GM19438 (cell line): ENCODE data around the gene CDH4.

Experiments
- ATAC-seq: cut with Tn5 transposase; IDR thresholded peaks from one replicate; pipeline ENCODE4 v1.9.1; 2021; ENCODE audit warnings: low read depth; ENCODE audit not compliant: unreplicated experiment

Gene CDH4

DNA sequence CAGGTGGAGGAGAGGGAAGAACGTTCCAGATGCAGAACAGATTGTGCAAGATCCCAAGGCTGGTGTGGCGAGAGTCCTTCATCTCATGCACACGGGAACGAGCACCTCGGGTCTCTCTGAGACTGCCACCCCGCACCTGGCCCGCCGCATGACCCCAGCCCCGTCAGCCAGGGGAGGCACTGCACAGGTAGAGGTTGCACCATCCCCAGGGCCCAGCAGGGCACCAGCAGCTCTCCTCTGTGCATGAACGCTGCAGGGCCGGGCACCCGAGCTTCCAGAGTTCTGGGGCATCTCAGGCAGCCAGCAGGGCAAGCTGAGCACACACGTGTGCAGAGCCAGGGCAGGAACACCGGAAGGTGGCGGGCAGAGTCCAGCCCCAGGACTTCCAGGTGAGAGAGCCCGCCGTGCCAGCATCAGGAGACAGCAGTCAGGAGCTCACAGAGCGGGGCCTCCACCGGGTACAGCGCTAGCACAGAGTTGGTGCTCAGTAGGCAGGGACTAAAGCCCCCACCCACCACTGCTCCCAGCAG is 620.4 kb downstream of the CDH4 start:
- ATAC-seq, result no peak

- no peak for ATAC-seq
Measured at GRCh38 chr20:61873651-61874420, 621.8 kb downstream of the CDH4 start.

- no peak for ATAC-seq
Measured at GRCh38 chr20:61874421-61875068, 622.5 kb downstream of the CDH4 start.

GRCh38 chr20:61875221-61875885 is 623.3 kb downstream of the CDH4 start:
- no peak for ATAC-seq

- no peak for ATAC-seq
Measured at GRCh38 chr20:61875996-61876395, 623.9 kb downstream of the CDH4 start.

DNA sequence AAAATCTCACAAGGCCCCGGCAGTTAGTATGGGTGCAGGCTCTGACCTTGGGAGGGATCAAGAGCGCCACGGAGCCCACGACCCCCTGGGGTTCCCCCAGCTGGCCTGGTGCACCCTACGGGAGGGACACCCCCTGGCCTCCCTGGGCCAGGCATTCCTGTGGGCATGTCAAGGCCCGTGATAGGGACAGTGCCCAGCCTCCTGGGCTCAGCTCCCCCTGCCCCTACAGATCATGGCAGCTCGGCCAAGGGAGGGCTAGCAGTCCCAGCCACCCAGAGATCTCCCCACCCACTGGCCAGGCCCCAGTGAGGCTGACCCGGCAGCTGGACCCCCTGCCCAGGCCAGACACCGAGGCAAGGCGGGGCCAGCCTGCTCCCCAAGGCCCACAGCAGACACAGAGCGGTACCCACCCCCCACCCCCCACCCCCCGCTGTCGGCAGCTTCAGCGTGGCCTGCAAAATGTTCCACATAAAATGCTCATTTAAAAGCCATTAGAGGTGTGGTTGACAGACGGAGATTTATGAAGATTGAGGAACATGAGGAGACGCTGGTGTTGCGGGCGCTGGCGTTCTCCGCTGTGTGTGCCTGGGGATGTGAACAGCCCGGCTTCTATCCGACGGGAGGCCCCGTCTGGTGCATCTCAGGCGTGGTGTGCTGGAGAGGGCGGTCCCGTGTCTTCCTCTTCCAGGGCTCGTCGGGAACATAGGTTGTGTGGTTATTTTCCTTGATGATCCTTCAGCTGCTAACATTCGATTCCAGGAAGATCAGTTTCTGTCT is 625.1 kb downstream of the CDH4 start:
- no peak for ATAC-seq

DNA sequence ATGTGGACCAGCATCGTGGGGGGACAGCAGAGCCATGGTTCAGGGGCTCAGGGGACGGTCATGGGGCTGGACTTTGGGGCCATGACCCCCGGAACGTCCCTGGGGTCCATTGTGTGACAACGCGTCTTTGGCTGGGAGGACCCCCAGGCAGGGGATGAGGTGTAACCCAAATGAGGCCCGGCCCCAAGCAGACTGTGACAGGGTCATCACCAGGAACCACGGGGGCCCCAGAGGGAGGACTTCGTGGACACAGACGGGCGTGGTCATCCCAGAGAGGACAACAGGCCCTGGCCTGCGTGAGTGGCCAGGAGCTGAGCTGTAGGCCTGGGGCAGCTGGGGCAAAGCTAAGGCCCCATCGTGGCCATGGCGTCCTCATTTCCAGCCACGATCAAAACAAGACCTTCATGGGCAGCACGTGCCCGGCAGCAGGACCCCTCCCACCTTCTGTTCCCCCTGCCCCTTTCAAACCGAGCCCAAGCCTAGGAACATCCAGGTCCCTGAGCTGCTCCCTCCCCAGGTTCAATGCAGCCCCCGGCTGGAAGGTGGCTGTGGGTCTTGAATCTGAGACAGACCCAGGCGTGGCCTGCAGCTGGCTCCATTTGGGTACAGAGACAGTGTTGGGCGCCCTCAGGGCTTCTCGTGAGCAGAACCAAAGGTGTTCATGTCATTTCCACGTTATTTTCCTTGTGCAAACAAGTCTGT is 625.9 kb downstream of the CDH4 start:
- ATAC-seq, result no peak

DNA sequence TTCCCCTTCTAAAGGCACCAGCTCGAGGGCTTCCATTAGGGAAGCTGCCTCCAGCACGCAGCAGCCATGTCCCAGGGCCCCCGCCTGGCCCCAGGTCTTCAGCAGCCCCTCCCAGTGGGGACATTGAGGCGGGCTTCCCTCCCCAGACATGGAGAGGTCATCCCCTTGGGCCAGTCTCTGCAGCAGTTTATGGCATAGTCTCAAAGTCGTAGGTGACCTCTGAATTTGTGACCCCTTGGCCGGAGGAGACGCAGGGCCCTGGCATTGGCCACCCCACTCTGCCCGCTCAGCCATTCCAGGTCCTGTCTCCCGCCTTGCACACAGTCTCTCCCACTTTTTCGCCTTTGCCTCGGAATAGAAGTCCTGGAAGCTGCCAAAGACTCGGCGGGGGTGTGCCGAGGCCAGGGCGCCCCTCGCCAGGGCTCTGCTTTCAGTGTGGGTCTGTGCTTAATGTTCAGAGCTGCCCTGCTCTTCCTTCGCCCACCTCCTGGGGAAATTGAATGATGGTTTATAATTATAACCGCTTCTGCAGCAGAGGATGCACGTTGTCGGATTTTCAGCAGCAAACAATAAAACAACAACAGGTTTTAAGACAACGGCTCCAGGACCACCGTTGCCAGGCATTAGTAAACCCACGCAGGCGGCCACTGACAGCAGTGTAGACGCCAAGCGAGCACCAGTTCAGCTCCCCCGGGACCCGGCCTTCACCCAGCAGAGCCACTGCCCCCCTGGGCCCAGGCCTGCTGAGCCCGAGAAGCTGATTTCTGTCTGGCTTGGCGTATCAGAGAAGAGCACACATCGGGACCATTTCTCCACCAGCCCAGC is 626.6 kb downstream of the CDH4 start:
- ATAC-seq, result no peak

DNA sequence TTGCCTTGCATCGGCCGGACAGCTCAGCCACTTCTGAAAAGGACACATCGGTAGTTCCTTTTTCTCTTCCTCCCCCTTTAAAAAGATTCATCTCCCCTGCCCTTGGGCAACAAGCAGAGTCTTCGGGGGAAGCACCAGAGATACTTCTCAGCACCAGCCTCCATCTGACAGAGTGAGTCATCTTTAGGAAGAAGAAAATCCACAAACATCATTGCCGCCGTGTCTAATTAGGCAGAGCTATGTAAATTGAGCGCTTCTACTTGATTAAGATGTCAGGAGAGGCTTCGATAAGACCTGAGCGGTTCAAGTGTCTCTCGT is 627.2 kb downstream of the CDH4 start:
- no peak for ATAC-seq

DNA sequence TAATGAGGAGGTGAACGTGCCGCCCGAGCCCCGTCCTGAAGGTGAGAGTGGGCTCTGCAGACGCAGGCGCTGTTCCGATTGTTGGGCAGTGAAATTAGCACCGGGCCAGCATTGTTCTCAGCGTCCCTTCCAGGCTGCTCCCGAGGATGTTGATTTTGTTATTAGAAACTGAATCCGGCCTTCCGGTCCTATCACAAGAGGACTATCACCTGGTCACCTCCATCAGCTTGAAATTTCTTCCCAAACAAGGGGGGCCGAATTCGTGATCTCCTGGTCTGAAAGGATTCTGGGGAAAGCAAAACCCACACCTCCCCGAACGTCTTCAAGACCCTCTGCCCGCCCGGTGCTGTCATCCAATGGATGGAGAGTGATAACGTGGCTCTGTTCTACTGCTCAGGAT is 627.6 kb downstream of the CDH4 start:
- ATAC-seq, result no peak

DNA sequence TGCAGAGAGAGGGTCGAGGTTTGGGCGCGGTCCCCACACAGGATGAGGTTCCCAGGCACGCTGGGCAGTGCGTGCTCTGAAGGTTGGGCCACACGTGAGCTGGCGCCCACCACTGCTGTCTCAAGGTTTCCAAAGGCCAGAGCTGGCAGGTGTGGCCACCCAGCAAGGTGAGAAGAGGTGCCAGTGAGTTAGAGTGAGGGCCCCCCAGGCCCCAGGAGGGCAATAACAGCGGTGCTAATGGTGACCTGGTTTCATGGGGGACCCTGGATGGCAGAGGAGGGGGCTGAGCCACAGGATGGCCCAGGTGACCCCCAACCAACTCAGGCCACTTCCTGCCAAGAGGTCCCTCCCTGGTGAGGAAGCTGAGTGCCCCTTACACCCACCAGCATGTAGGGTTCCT is 628.6 kb downstream of the CDH4 start:
- ATAC-seq, result no peak

- ATAC-seq, result no peak
Measured at GRCh38 chr20:61881416-61881815, 629.4 kb downstream of the CDH4 start.

- ATAC-seq, result no peak
Measured at GRCh38 chr20:61881861-61882260, 629.8 kb downstream of the CDH4 start.

DNA sequence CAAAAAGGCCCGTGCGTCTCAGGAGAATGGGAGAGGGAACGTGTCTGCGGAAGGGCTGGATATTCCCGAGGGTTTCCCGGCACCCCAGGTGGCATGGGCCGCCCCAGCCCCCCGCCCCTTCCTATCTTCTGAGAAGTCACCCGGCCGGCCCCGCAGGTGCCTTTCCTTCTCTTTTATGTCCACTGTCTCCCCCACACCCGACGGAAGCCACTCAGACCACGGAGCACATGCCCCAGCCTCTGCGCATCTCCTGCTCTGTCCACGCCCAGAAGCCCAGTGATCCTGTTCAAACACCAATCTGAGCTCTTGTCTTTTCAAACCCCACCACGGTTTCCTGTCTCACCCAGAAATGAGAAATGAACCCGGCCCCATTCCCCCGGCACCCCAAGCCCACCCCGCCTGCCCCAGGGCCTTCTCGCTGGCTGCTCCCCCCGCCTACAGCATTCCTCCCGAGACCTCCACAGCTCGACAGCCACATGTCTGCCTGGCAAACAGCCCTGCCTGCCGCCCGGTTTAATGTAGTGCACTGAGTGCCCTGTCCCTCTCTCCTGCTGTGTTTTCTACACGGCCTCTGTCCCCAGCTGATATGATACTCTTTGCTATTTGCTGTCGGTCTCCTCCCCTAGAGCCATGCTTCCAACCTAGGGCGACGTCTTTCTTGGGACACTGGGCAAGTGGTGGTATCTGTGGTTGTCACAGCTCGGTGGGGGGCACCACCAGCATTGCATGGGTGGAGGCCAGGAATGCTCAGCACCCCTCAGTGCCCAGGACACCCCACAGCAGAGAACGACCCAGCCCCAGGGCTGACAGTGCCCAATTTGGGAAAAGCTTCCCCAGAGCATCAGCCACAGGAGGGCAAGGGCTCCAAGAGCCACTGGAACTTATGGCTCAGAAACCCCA is 630.9 kb downstream of the CDH4 start:
- no peak for ATAC-seq

- ATAC-seq, result no peak
Measured at GRCh38 chr20:61883857-61884393, 631.9 kb downstream of the CDH4 start.

DNA sequence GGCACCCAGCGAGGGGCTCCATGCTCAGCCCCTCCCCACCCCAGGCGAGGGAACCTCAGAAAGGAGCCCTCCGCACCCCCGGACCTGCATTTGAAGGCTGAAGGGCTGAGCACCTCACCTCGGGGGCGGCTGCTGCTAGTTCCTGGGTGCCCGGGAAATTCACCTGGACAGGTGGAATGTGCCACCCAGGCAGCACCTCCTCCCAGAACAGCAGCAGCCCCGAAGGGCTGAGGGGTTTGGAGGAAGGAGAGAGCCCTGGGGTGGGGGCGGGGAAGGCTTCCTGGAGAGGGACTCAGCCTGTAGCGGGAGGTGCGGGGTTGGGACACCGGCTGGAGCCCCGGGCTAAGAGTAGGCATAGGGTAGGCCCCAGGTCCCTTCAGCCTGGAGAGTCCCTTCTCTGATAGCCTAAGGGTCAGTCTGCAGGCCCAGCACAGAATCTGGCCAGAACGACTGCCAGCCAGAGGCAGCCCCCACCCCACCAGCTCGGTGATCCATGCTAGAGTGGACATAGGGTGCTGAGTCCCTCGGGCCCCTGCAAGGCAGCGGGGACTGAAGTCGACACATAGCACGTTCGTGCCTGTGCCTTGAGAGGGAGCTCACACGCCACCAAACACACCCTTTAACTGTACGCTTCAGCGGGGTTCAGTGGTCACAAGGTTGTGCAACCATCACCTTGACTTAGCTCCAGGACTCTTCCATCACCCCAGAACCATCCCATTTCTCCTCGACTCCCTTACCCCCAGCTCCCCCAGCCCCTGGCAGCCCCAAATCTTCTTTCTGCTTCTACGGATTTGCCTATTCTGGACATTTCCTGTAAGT is 632.7 kb downstream of the CDH4 start:
- ATAC-seq, result no peak
